ENCODE results near the gene TPGS1.
A peak's percentile ranks its signal among the peaks of the same experiment; 100 is the strongest.
"Not testable (repeated sequence)": the region's sequence is repeated elsewhere in the genome, so short reads cannot be mapped to it uniquely, and the experiment has no call there.

The TPGS1 gene

DNA sequence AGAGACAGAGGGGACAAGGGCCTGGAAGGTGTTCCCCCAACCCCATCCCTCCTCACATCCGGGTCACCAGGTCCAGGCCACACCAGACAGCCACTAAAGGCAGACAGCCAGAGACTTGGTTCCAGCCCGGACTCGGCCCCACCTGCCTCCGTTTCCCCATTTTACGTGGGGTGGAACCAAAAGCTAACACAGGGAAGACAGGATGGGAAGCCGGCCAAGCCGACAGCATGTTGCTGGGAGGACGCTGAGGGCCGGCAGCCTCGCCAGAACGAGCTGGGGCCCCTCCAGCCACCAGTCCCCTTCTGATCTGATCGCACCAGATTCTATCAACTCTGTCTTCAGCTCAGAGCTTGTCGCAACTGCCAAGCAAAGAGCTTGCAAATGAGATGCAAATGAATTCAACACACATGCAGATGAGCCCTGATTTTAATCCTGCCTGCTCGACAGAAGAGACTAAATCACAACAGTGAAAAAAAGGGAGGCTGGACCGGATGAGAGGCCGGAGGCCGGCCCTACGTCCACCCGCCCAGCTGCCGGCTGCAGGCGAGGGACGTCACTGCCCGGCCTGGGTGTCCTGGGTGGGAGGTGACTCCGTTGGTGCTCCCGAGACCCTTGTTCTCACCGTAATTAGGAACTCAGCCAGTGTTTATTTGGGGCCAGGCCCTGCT lies 28.9 kb upstream of the TPGS1 start:
- DNase-seq = no peak

DNA sequence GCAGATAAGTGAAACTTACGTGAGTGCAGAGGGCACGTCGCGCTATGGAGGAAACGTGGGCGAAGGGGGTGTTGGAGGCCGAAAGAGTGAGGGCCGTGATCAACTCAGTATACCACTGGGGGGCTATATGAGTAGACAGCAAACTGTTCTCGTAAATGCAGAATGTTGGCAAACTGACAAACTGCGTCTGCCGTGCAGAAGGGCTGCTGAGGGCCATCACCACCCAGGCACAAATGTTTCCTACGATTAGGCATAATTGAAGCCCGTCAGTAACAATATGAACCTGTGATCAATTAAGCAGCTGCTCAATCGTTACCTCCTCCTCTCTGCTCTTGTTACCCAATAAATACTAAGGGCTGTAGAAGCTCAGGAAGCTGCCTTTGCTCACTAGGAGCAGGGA lies 28.3 kb upstream of the TPGS1 start:
- peak; percentile 72 for DNase-seq

DNA sequence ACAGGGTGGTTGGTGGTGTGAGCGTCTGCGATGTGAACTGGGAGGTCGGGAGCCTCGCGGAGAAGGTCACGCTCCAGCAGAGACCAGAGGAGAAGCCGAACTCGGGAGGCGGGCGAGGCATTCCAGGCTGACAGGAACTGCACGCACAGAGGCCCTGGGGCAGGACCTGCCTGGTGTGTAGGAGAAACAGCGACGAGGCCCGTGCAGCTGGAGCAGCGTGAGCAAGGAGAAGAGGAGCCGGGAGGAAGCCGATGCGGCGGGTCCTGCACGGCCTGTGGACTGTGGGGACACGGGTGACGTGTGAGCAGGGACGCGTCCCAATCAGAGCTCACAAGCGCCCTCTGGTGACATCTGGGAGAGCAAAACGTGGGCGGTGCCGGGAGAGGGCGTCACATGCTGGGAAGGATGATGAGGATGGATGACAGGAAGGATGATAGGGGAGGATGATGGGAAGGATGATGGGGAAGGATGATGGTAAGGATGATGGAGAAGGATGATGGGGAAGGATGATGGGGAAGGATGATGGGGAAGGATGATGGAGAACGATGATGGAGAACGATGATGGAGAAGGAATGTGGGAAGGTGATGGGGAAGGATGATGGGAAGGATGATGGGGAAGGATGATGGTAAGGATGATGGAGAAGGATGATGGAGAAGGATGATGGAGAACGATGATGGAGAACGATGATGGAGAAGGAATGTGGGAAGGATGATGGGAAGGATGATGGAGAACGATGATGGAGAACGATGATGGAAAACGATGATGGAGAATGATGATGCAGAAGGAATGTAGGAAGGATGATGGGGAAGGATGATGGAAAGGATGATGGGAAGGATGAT lies 27.1 kb upstream of the TPGS1 start:
- DNase-seq = peak; percentile 42

DNA sequence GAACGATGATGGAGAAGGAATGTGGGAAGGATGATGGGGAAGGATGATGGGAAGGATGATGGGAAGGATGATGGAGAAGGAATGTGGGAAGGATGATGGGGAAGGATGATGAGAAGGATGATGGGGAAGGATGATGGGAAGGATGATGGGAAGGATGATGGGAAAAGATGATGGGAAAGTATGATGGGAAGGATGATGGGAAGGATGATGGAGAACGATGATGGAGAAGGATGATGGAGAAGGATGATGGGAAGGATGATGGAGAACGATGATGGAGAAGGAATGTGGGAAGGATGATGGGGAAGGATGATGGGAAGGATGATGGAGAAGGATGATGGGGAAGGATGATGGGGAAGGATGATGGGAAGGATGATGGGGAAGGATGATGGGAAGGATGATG lies 26.2 kb upstream of the TPGS1 start:
- DNase-seq = not testable (repeated sequence)

DNA sequence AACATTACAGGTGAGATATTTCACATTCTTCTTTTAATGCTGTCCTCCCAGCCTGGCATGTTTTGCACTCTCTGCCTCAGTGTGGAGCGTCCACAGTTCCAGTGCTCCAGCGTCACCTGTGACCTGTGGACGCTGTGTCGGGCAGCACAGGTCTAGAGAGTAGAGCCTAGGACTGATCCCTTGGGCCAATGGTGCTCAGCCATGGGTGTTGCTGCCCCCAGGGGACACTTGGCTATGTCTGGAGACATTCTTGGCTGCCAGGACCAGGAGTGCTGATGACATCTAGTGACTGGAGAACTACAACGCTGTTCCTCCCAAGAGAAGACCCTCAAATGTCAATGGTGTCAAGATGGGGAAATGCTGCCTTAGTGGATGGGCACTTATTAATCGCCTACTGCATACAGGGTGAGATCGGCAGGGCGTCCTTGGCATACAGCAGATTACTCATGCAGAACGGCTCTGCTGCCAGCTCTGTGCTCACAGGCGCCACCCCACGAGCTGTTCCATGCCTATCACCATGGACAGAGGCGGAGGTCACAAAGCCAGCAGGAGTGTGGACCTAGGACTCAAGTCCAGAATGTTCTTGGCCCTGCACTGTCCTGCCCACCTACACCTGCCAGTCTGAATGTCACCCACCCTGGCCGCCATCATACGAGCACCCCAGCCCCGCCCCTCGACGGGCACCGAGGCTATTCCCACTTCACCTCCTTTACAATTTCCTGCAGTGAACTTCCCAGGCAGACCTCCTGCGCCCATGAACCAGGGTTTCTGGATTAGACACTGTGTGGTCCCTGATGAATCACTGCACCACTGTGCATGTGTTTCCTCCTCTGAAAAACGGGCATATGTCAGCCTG lies 24.9 kb upstream of the TPGS1 start:
- DNase-seq = no peak

DNA sequence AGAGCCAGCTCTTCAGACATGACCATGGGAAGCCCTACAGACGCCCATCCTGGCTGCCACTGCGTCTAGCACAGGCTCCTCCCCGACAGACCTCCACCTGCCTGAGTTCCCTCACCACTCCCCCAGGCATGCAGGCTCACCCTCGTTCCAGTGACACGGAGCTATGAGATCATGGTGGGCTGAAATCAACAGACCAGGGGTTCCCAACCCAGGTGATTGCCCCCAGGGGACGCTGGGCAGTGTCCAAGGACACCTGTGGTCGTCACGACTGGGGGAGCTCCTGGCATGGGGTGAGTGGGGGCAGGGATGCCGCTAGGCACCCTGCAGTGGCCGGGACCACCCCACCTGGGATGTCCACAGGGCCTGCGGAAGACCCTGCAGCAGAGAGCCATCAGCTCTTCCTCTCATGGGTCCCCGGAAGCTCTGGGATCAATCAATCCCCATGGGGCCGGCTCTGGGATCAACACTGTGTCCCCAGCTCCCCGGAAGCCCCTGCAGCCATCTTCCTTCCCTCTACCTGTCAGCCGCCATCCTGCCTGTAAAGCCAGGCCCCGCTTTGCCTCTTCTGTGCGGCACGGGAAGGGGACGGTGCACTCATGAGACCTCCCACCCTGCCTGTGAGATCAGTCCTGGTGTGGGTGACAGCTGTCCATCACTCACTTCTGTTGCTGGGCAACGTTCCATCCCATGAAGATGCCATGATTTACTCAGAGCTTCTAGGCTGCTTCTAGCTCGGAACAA lies 23.8 kb upstream of the TPGS1 start:
- no peak for DNase-seq

DNA sequence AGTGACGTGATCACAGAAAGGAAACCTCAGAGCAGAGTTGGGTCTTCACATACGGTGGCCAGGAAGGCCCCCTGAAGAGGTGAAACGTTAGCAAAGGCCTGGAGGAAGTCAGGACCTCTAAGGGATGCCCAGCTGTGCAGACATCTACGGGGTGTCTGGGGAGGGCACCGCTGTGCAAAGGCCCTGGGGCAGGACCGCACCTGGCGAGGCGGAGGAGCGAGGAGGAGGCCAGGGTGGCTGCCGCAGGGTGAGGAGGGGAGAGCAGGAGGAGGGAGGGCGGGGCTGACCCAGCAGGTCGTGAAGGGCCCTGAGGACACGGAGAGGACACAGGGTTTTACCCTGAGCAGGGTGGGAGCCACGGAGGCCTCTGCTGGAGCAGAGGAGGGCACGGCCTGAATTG lies 22.8 kb upstream of the TPGS1 start:
- DNase-seq = no peak

DNA sequence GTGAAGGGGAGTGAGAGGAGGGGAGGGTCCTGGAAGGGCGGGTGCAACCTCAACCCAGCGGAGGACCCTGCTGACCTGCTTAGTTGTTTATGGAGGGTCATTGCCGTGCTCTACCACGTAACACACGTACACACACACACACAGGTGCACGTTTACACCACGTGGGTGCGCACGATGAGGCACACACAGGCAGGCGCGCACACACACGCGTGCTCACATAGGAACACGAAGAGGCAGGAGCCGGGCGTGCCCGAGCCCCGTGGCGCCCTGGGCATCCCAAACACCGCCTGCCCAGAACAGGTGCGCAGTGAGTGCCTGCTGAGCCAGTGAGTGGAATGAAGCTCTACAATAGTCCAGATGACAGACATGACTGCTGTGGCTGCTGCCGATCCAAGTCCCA lies 22.2 kb upstream of the TPGS1 start:
- DNase-seq = peak; percentile 46

DNA sequence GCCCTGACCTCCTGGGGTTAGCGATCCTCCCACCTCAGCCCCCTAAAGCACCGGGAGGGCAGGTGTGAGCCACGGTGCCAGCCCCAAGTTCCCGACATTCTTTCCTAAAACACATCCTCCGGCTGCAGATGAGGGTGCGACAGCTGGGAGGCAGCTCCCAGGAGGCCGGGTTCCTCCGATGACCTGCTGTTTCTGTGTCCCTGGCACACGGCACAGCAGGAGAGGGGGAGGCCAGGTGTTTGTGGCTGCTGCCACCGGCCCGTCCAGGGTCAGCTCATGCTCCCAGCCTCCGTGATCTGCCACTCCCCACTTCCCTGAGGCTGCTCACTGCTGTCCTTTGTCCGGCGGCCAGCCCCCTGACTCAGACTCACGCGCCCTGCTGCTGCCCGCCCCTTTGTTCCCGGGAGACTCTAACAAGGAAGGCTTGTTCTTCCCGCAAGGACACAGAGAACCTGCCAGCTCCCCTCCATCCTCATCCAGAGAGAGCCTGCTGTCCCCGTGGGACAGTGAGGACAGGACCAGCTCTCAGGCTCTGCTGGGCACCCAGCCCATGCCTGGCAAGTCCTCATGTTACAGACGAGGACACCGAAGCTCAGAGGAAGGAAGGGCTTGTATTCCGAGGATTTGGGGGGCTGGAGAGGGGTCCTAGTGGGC lies 21.6 kb upstream of the TPGS1 start:
- peak; percentile 32 for DNase-seq

DNA sequence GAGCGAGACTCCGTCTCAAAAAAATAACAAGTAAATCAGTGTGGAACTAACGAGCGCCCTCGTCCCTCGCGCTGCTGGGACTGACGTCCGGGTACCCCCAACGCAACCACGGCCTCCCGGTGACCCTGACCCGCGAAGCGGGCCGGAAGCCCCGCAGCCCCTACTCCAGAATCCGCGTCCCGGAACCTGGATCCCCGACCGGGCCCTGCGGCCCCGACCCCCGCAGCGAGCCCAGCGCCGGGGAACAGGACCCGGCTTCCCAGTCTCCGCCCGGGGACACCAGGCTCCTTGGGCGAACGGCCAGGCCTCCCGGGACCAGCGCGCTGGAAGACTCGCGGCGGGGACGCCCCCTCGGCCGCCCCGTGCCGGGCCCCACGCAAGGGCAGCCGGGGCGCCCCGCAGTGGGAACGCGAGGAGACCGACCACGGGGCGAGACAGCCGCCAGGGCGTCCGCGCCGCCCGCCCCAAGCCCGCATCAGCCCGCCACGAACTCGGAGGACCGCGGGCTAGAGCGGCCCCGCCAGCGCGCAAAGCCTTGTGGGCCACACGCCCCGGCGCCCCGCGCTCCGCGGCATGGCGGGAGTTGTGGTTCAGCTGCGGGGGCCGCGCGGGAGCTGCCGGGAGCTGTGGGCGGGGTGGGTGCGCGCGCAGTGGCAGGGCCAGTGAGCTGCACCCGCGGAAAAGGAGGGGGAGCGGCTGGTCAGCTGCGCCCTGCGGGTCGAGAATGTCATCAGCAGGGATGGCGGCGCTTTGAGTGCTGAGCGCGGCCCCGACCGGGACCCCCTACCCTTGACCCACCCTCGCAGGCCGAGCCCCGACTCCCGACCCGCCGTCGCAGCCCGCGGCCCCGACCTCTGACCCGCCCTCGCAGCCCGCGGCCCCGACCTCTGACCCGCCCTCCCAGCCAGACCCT lies 18.5 kb upstream of the TPGS1 start:
- DNase-seq = peak; percentile 91

DNA sequence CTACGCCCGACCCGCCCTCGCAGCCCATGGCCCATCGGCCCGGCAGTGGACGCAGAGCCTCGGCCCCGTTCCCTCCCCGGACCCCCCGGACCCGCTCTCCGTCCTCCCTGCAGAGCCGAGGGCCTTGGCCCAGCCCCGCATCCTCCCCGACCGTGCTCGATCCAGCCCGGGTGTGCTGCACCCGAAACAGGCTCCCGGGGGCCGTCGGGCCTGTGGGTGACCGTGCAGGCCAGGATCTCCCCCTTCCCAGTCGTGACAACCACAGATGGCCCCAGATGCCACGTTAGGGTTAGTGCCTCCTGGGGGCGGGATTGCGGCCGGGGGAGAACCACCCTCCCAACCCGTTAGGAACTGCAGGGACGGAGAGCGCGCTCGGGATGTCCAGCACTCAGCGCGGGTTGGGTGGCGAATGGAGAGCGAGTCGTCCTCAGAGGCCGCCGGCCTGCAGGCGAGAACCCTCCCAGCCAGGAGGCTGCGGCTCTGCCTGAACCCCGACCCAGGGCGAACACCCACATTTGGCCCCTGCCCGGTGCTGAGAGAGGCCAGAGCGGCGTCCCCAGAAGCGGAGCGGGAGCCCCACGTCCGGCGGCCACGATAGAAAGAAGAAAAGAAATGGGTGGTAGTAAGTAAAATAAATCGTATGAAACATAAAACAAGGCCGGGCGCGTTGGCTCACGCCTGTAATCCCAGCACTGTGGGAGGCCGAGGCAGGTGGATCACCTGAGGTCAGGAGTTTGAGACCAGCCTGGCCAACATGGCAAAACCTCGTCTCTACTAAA lies 17.7 kb upstream of the TPGS1 start:
- DNase-seq = no peak

DNA sequence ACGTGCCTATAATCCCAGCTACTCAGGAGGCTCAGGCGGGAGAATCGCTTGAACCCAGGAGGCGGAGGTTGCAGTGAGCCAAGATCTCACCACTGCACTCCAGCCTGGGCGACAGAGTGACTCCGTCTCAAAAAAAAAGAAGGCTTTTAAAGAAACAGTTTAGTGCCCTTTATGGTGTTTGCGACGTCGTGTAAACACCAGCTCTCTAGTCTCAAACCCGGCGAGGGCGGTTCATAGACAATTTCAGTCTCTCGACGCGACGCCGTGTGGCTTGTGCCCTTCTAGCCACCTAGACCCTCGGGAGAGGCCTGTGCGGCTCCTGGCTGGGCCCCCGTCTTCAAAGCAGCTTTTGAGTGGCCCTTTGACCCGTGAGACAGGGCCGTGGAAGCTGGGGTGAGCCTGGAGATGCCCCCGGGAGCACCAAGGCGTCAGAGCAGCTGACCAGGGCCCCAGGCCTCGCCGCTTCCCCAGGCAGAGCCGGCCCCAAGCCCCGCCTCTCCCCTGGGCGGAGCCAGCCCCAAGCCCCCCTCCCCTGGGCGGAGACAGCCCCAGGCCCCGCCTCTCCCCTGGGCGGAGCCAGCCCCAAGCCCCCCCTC lies 16.1 kb upstream of the TPGS1 start:
- DNase-seq = no peak

DNA sequence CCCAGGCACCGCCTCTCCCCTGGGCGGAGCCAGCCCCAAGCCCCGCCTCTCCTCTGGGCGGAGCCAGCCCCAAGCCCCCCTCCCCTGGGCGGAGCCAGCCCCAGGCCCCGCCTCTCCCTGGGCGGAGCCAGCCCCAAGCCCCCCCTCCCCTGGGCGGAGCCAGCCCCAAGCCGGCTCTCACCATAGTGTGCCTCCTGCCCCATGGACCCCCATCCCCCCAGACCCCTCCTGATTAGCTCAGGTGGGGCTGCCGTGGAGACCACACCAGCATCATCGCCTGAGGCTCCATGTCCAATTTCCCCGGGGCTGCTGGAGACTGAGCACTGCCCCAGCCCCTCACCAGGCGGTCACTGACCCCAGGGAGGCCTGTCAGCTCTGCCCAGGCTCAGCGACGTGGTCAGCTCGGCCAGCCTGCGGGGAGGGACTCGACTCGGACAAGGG lies 15.2 kb upstream of the TPGS1 start:
- DNase-seq = no peak

DNA sequence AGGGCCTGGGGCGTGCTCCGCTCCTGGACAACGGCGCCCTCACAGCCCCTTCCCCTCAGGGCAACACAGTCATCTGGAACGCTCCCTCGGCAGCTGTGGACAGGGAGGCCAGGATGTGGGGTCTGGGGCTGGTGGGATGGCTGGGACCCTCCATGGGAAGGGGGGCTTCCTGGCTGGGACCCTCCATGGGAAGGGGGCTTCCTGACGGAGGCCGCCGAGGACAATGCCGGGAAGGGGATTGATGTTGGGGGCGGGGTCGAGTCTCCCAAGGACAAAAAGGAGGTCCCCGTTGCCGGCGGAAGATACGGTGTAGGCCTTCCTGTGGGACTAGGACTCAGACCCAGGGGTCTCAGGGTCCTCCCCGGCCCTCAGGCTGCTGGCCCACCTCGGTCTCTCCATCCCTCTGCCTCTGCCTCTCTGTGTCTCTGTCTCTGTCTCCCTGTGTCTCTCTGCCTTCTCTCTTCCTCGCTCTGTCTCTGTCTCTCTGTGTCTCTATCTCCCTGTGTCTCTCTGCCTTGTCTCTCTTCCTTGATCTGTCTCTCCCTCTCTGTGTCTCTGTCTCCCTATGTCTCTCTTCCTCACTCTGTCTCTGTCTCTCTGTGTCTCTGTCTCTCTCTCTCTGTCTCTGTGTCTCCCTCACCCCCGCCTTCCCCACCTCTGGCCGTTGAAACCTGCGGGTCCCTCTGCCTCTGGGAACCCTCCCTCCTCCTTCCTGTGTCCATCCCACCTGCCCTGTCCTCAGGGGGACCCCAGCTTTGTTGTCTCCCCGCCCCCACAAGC lies 13.7 kb upstream of the TPGS1 start:
- no peak for DNase-seq

DNA sequence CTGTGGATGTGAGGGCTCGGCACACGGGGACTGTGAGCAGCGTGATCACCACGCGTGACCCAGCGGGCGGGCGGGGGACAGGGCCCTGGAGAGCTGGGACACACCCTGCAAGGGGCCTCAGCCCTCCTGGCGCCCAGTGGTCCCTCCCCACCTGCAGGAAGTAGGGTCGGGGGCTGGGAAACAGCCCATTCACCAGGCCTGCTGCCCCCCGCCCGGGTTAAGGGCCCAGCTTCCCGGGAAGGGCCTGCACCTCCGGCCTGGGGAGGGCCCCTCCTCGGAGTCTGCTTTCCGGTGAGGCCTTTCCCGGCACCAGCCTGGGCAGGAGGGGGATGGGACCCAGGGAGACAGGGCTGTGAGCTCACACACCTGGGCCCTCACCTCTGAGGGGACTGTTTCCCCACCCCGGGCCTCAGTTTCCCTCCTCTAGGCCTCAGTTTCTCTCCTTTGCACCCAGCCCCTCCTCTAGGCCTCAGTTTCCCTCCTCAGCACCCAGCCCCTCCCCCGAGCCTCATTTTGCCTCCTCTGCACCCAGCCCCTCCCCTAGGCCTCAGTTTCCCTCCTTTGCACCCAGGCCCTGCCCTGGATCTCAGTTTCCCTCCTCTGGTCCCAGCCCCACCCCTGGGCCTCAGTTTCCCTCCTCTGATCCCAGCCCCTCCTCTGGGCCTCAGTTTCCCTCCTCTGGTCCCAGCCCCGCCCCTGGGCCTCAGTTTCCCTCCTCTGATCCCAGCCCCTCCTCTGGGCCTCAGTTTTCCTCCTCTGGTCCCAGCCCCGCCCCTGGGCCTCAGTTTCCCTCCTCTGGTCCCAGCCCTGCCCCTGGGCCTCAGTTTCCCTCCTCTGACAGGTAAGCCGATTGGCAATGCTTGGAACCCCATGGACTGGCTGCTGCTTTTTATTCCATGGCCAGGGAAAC lies 12.9 kb upstream of the TPGS1 start:
- no peak for DNase-seq

DNA sequence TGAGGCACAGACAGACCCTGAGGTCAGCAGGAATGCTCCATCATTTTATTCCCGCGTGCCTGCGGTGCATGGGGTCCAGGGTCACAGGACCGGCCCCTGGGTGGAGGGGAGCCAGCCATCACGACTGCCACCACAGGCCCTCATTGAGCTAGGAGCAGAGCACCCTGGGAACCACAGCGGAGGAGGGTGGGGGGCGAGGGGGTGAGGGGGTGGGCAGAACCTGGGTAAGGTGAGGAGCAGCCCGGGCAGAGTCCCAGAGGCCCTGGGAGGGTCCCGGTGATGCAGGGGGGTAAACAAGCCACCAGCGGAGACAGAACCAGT lies 12.3 kb upstream of the TPGS1 start:
- no peak for DNase-seq

DNA sequence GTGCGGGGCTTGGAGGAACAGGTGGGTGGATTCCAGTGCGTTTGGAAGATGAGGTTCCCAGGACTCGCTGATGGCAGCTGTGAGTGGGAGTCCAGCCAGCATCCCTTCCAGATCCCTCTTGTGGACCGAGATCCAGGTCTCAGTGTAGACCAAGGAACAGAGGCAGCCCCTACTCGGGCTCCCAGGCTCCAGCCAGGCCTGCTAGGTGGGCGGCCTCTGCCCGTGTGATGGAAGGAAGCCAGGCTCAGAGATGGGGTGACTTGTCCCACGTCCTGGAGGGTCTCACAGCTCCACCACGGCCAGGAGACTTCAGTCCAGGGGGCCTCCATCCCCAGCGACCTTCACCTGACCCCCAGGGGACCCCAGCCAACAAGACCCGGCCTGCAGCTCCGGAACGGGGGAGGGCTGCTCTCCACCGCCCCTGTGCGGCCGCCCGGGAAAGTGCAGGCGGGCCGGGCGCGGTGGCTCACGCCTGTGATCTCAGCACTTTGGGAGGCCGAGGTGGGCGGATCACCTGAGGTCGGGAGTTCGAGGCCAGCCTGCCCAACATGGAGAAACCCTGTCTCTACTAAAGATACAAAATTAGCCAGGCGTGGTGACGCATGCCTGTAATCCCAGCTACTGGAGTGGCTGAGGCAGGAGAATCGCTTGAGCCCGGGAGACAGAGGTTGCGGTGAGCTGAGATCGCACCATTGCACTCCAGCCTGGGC lies 11.7 kb upstream of the TPGS1 start:
- peak; percentile 24 for DNase-seq

Data from NCI-H1436 (cell line).